Measurements from ENCODE around the gene CWF19L2.
"Not testable (repeated sequence)": the region's sequence is repeated elsewhere in the genome, so short reads cannot be mapped to it uniquely, and the experiment has no call there.

Gene CWF19L2

DNA sequence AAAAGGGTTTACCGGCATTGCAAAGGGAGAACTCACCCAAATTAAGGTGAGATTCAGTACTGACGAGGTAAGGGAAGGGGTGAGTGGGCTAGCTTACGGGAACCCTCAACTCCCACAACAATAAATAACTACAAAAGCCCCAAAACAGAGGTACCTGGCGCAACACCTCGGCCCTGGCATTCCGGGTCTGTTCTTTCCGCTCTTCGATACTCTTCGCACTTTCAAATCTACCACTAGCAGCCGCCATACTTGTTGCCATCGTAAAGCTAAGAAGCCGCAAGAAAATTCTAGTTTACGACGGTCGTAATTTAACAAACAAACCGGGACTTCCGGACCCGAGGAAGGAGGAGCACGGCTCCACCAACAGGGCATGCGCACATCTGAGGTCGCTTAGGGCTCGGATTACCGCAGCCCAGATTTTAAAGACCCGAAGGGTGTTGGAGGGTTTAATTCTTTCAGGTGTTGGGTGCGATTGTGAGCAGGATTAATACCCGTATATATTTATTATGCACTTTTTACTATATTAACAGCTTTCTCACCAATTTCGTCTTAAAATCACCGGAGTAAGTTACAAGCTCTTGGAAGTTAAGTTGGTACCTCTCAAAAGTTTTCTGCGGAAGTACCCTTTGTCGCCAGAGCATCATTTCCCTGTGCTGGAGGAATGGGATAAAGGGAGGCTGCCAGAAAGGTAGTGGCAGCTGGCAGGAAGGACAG is at the start of gene CWF19L2:
Gene CWF19L2, minus strand, starts transcription at position 268 of the 714 bp plus-strand sequence. Its CDS starts 9 bp downstream, at position 259.
- DNase-seq = peak; percentile 95

GRCh38 chr11:107505647-107506225 is 48.1 kb upstream of the CWF19L2 start:
- DNase-seq = no peak

DNA sequence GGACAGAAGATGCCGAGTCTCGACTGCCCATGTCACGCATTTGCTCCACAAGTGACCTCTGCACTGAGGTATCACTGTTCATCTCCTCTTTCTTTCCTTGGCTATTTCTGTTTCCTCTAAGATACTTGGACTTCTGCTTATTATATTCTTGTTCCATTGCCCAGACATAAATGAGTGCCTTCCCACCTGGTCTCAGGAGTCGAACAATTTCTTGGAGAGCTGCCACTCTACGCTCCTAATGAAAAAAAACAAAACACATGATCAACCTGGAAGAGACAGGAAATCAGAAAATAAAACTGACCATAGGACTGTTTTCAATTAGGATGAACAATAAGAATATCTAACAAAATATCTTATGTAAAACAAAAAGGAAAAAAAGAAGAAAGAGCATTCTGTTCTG is 47.4 kb upstream of the CWF19L2 start:
- no peak for DNase-seq

DNA sequence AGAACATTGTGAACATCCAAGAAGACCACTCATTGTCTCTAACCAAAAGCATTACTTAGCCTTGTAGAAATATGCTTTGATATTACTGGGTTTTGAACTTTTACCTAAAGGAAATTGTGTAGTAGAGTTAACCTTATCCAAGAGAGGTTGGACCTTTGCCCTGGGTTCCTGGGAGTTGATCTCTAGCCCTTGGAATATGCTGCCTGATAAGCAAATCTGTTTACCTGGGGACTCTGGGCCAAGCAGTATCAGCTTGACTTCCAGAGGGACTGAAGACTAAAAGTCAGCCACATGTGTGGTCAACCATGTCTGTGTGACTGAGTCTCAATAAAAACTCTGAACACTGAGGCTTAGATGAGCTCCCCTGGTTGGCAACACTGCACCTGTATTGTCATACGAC is 44.1 kb upstream of the CWF19L2 start:
- no peak for DNase-seq

GRCh38 chr11:107497371-107497770 is 39.7 kb upstream of the CWF19L2 start:
- DNase-seq = not testable (repeated sequence)

DNA sequence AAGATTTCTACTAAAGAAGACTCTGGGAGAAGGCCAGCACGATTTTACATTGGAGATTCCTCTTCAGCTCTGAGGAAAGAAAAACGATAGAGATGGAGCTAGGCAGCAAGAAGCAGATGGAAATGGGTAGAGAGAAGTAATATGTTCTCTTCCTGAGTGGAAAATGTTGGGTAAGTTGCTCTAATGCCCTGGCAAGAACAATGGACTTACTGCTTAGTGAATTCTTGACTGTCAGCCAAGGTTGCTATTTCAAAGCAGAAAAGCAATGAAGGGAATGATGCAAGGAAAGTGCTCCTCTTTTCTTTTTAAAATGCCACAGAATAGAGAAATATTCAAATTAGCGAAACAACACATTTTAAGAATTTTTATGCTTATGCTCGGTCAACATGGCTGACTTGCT is 38.4 kb upstream of the CWF19L2 start:
- DNase-seq = no peak

DNA sequence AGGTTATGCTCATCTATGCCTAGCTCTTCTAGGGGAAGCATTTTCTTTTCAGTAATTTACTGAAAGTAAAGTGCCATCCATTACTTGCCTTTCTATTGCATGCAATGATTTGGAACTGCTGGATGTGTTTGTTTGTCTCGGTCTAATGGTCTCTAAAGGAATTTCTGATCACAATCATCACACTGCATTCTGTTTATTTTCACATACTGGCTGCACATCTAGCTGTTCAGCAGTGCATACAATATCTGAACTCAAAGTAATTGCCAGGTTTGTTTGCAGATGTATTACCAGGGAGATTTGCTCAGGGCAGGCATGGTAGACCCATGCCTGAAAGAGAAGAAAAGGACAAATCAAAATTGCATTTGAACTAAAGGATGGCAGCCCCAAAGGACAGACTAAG is 36.4 kb upstream of the CWF19L2 start:
- DNase-seq = no peak

DNA sequence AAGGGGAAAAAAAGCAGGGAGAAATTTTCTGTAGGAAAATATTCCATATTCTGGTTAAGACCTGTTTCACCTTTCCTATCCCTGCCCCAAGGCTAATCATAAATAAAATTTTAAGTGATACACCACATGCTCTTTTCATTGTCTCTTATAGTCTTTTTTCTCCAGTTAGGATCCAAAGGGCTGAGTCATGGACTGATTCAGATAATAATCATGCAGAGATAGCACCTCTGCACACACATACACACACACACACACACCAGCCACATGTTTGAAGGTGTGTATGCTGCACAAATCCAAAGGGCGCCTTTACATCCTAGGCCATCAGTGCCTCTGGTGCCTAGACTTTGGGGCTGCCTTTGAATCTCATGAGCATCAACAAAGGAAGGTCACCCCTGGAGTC is 35.5 kb upstream of the CWF19L2 start:
- no peak for DNase-seq

GRCh38 chr11:107490836-107491235 is 33.2 kb upstream of the CWF19L2 start:
- DNase-seq = no peak

GRCh38 chr11:107482234-107482633 is 24.6 kb upstream of the CWF19L2 start:
- DNase-seq = no peak

- DNase-seq = no peak
Observed at GRCh38 chr11:107478922-107479321, 21.3 kb upstream of the CWF19L2 start.

GRCh38 chr11:107477820-107478219 is 20.2 kb upstream of the CWF19L2 start:
- DNase-seq = no peak

- no peak for DNase-seq
Observed at GRCh38 chr11:107473792-107474191, 16.2 kb upstream of the CWF19L2 start.

- DNase-seq = no peak
Observed at GRCh38 chr11:107472966-107473365, 15.3 kb upstream of the CWF19L2 start.

DNA sequence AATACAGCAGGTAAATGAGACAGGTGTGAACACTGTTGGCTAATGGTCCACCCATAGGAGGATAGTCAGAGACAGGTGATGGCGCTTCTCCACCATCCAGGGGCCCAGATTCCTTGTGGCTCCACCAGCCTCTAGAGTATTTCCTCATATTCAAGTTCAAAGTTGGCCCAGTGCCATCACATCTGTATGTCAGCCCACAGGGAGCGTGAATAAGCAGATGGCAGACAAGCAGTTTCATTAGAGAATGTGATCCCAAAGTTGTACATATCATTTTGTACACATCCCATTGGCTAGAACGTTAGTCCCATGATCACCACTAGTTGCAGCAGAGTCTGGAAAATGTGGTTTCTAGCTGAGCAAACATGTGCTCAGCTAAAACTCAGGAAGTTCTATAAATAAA is 11.0 kb upstream of the CWF19L2 start:
- DNase-seq = no peak

DNA sequence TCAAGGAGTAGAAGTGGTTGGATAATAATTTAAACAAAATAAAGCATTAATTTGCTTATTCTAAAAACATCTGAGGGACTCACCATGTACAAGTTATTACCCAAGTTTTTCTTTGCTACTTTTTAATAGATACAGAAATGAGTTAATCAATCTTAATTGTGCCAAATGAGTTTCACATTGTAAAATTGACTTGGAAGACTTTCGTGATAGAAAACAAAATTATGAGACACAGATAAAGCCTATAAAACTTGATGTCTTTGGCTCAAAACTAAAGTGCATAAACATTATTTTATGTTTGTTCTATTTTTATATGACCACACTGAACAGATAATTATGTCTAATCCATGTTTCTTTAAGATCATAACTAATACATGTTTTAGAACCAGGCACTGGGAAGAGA is 10.1 kb upstream of the CWF19L2 start:
- DNase-seq = no peak

- DNase-seq = not testable (repeated sequence)
Observed at GRCh38 chr11:107466275-107466866, 8.7 kb upstream of the CWF19L2 start.

GRCh38 chr11:107457205-107457557 is 444 bp downstream of the CWF19L2 start:
- DNase-seq = peak; percentile 16

DNA sequence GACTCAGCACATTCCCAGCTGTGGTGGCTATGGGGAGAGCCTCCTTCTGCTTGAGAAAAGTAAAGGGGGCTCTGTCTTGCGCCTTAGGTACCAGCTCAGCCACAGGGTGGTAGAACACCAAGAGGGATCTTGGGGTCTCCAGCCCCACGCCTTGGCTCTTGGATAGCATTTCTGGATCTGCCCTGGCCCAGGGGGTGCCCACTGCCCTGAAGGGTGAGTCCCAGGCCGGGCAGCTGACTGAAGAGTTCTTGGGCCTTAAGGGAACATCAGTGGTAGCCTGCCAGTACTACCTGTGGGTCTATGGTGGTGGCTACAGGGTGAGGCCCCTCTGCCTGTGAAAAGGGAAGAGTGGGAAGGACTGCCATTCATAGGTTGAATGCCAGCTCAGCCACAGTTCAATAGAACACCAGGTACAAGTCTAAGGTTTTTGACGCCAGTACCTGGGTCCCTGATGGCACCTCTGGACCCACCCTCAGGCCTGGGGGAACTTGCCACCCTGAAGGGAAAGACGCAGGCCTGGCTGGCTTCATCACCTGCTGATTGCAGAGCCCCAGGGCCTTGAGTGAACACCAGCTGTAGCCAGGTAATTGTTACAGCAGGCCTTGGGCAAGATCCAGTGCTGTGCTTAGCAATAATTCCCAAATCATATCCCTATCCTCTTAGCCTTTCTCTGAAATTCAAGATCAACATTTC is 3.9 kb downstream of the CWF19L2 start:
- no peak for DNase-seq

GRCh38 chr11:107446822-107447431 is 10.7 kb downstream of the CWF19L2 start:
- DNase-seq = no peak

- no peak for DNase-seq
Observed at GRCh38 chr11:107442715-107443215, 14.9 kb downstream of the CWF19L2 start.

DNA sequence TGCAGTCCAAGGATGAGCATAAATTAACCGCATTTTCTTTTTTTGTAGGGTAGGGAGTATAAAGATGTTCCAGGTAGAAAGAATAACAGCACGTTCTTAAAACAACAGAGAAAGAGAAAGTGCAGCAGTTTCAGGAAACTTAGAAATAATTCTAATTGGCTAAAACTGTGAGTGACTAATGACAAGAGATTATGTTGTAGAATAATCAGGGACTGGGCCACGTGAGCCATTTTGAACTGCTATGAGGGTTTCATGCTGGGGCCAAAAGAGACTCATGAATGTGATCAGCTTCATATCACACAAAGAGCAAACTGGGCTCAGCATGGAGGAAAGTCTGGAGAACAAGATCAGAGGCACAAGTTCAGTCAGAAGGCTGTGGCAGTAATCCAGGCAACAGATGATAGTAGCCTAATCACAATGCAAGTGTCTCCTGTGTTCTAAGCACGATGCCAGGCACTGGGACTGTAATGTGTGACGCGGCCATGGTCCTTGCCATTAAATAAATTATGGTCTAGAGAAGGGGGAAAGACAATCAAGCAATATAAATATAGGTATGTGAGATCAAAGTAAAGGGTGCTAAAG is 17.9 kb downstream of the CWF19L2 start:
- DNase-seq = no peak

DNA sequence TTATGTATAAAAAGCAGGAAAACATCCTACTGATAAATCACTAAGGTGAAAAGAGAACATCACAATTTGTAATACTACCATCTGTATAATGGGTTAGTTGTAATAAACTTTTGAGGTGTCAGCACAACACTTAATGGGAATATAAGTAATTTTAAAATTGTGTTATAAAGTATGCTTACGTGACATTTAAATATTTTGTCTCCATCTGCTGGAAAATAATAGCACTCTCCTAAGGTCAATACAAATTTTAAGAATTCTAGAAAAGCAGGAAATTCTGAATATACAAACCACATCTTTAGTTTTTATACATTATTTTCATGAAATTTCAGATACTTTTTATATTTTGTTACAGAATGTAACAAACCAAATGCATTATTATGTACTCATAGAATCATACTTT is 19.5 kb downstream of the CWF19L2 start:
- no peak for DNase-seq

All from activated CD4-positive, alpha-beta T cell treated with anti-CD3 and anti-CD28 coated beads, Interleukin-2, amount 50 U/mL, for 16 hours (primary cell).